ENCODE measurements around the gene ZNF839. TPM values are rescaled to one million over a fixed set of nuclear protein-coding genes. Genes with fewer than 3 reads are reported as not detected.
"Not testable (repeated sequence)": the region's sequence is repeated elsewhere in the genome, so short reads cannot be mapped to it uniquely, and the experiment has no call there.

ZNF839 gene
- total RNA-seq, 1 experiment from 2014 or later, result 12.6 TPM

GRCh38 chr14:102326583-102326982 is 7.0 kb downstream of the ZNF839 start:
- no peak for DNase-seq (ENCODE audit: low read depth, low spot score)
- in situ Hi-C loops (cut with HindIII; ENCODE audit: low pct_unique_long_range_greater_than_20kb, low sequenced_read_pairs), result no loop called here

GRCh38 chr14:102329381-102329780 is 9.8 kb downstream of the ZNF839 start:
- in situ Hi-C loops (cut with HindIII; ENCODE audit: low pct_unique_long_range_greater_than_20kb, low sequenced_read_pairs); DNase-seq (ENCODE audit: low read depth, low spot score): not testable (repeated sequence)

GRCh38 chr14:102330806-102331205 is 11.3 kb downstream of the ZNF839 start:
- in situ Hi-C loops (cut with HindIII; ENCODE audit: low pct_unique_long_range_greater_than_20kb, low sequenced_read_pairs), result no loop called here
- DNase-seq (ENCODE audit: low read depth, low spot score), result no peak

GRCh38 chr14:102333390-102333789 is 13.8 kb downstream of the ZNF839 start:
- DNase-seq (ENCODE audit: low read depth, low spot score), result peak; percentile 36
- in situ Hi-C loops (cut with HindIII; ENCODE audit: low pct_unique_long_range_greater_than_20kb, low sequenced_read_pairs), result no loop called here

GRCh38 chr14:102333795-102334705 is 14.5 kb downstream of the ZNF839 start:
- in situ Hi-C loops (cut with HindIII; ENCODE audit: low pct_unique_long_range_greater_than_20kb, low sequenced_read_pairs), result no loop called here
- no peak for DNase-seq (ENCODE audit: low read depth, low spot score)

- in situ Hi-C loops (cut with HindIII; ENCODE audit: low pct_unique_long_range_greater_than_20kb, low sequenced_read_pairs), result no loop called here
- DNase-seq (ENCODE audit: low read depth, low spot score), result no peak
Observed at GRCh38 chr14:102335163-102335562, 15.6 kb downstream of the ZNF839 start.

GRCh38 chr14:102338724-102339123 is 19.2 kb downstream of the ZNF839 start:
- DNase-seq (ENCODE audit: low read depth, low spot score), result no peak
- in situ Hi-C loops (cut with HindIII; ENCODE audit: low pct_unique_long_range_greater_than_20kb, low sequenced_read_pairs), result no loop called here

GRCh38 chr14:102341566-102341965 is 22.0 kb downstream of the ZNF839 start:
- DNase-seq (ENCODE audit: low read depth, low spot score), result no peak
- in situ Hi-C loops (cut with HindIII; ENCODE audit: low pct_unique_long_range_greater_than_20kb, low sequenced_read_pairs), result no loop called here

- DNase-seq (ENCODE audit: low read depth, low spot score), result no peak
- in situ Hi-C loops (cut with HindIII; ENCODE audit: low pct_unique_long_range_greater_than_20kb, low sequenced_read_pairs), result no loop called here
Observed at GRCh38 chr14:102342238-102342637, 22.7 kb downstream of the ZNF839 start.

GRCh38 chr14:102344084-102344483 is 24.5 kb downstream of the ZNF839 start:
- DNase-seq (ENCODE audit: low read depth, low spot score), result no peak
- in situ Hi-C loops (cut with HindIII; ENCODE audit: low pct_unique_long_range_greater_than_20kb, low sequenced_read_pairs), result no loop called here

- in situ Hi-C loops (cut with HindIII; ENCODE audit: low pct_unique_long_range_greater_than_20kb, low sequenced_read_pairs), result no loop called here
Observed at GRCh38 chr14:102344485-102344884, 24.9 kb downstream of the ZNF839 start.

GRCh38 chr14:102345232-102345631 is 25.7 kb downstream of the ZNF839 start:
- in situ Hi-C loops (cut with HindIII; ENCODE audit: low pct_unique_long_range_greater_than_20kb, low sequenced_read_pairs), result no loop called here
- DNase-seq (ENCODE audit: low read depth, low spot score), result no peak

More at GRCh38 chr14:102344485-102344884, 24.9 kb downstream of the ZNF839 start:
- peak; percentile 97 for DNase-seq (ENCODE audit: low read depth, low spot score)

GRCh38 chr14:102346645-102347044 is 27.1 kb downstream of the ZNF839 start:
- in situ Hi-C loops (cut with HindIII; ENCODE audit: low pct_unique_long_range_greater_than_20kb, low sequenced_read_pairs), result no loop called here
- no peak for DNase-seq (ENCODE audit: low read depth, low spot score)

- no peak for DNase-seq (ENCODE audit: low read depth, low spot score)
- in situ Hi-C loops (cut with HindIII; ENCODE audit: low pct_unique_long_range_greater_than_20kb, low sequenced_read_pairs), result no loop called here
Observed at GRCh38 chr14:102348376-102348775, 28.8 kb downstream of the ZNF839 start.

- DNase-seq (ENCODE audit: low read depth, low spot score), result no peak
- in situ Hi-C loops (cut with HindIII; ENCODE audit: low pct_unique_long_range_greater_than_20kb, low sequenced_read_pairs), result no loop called here
Observed at GRCh38 chr14:102351023-102351422, 31.5 kb downstream of the ZNF839 start.

- in situ Hi-C loops (cut with HindIII; ENCODE audit: low pct_unique_long_range_greater_than_20kb, low sequenced_read_pairs); DNase-seq (ENCODE audit: low read depth, low spot score): not testable (repeated sequence)
Observed at GRCh38 chr14:102351593-102351992, 32.0 kb downstream of the ZNF839 start.

GRCh38 chr14:102352213-102352612 is 32.7 kb downstream of the ZNF839 start:
- DNase-seq (ENCODE audit: low read depth, low spot score), result no peak
- in situ Hi-C loops (cut with HindIII; ENCODE audit: low pct_unique_long_range_greater_than_20kb, low sequenced_read_pairs), result no loop called here

GRCh38 chr14:102353126-102353619 is 33.6 kb downstream of the ZNF839 start:
- no peak for DNase-seq (ENCODE audit: low read depth, low spot score)
- in situ Hi-C loops (cut with HindIII; ENCODE audit: low pct_unique_long_range_greater_than_20kb, low sequenced_read_pairs), result no loop called here

- in situ Hi-C loops (cut with HindIII; ENCODE audit: low pct_unique_long_range_greater_than_20kb, low sequenced_read_pairs), result no loop called here
- no peak for DNase-seq (ENCODE audit: low read depth, low spot score)
Observed at GRCh38 chr14:102356280-102356679, 36.7 kb downstream of the ZNF839 start.
